H1 (cell line): ENCODE results near the gene ASMT. TPM values are rescaled to one million over a fixed set of nuclear protein-coding genes. Genes with fewer than 3 reads are reported as not detected.

Source experiments
- ASH2L ChIP-seq: fragments of 200-600, 300-600 bp; sonication (generic); IDR thresholded peaks from one replicate; pipeline ENCODE4 v1.7.1; 2017; ENCODE audit warnings: low read length
- CBX8 ChIP-seq: fragments of 300-800, 300-1000 bp; sonication (generic); IDR thresholded peaks from 2 replicates; pipeline ENCODE4 v1.7.1; 2016; ENCODE audit warnings: low read depth, low read length, borderline replicate concordance
- CHD7 ChIP-seq: fragments of 300-600 bp; sonication (generic); IDR thresholded peaks from 2 replicates; pipeline ENCODE4 v1.7.1; 2012; ENCODE audit warnings: low read length, moderate library complexity, mild to moderate bottlenecking, inconsistent platforms; ENCODE audit not compliant: insufficient replicate concordance
- GTF2F1 ChIP-seq: IDR thresholded peaks from 2 replicates; pipeline ENCODE4 v1.6.1; 2012; ENCODE audit warnings: low read depth, low read length, improper control_type of control experiment, borderline replicate concordance
- KDM4A ChIP-seq: IDR thresholded peaks from one replicate; pipeline ENCODE4 v1.7.1; 2012; ENCODE audit warnings: low read depth, mild to moderate bottlenecking, moderate library complexity, low read length, inconsistent platforms; ENCODE audit not compliant: severe bottlenecking
- NRF1 ChIP-seq: IDR thresholded peaks from 2 replicates; pipeline ENCODE4 v1.6.1; 2011; ENCODE audit warnings: mild to moderate bottlenecking, low read depth, low read length, improper control_type of control experiment
- RAD21 ChIP-seq, 2 experiments: IDR thresholded peaks in 1 of 2; conservative IDR thresholded peaks in 1 of 2; 2 replicates each; pipeline ENCODE4 v1.6.1; 2011; ENCODE audit warnings: low read depth in 2 of 2, low read length in 2 of 2, improper control_type of control experiment in 1 of 2, inconsistent platforms in 1 of 2, mild to moderate bottlenecking in 1 of 2, moderate library complexity in 1 of 2
- RFX5 ChIP-seq: IDR thresholded peaks from 2 replicates; pipeline ENCODE4 v1.6.1; 2011; ENCODE audit warnings: low read depth, low read length, improper control_type of control experiment, borderline replicate concordance
- SUZ12 ChIP-seq: fragments of 200-600 bp; sonication (generic); IDR thresholded peaks from 2 replicates; pipeline ENCODE4 v1.6.1; 2012; ENCODE audit warnings: mild to moderate bottlenecking, inconsistent platforms, low read length, moderate library complexity, mixed read lengths
- TAF7 ChIP-seq: optimal IDR thresholded peaks from 2 replicates; pipeline ENCODE3; 2011; ENCODE audit warnings: low read depth, mild to moderate bottlenecking, inconsistent platforms, low read length, moderate library complexity, borderline replicate concordance
- polyA plus RNA-seq, 7 experiments: library from polyadenylated mRNA; depleted of rRNA in 3 of 7; stranded (reverse) in 5 of 7; unstranded in 2 of 7; fragments of >200 nt in 5 of 7; fragments of 200-250 nt in 2 of 7; gene quantifications; 1 replicate in 5 of 7; 2 replicates in 1 of 7; 4 replicates in 1 of 7; pipeline versions ENCODE4 v1.2.1 to v1.2.3, GENCODE V29; 2011 to 2013; ENCODE audit warnings: missing spikeins in 2 of 7, mixed read lengths in 2 of 7
- total RNA-seq: library from RNA; stranded (reverse); fragmentation: NEBNext Ultra II Directional; extraction: Animal tissue kit (Norgen Biotek cat#: 25700); gene quantifications from 2 replicates; pipeline ENCODE4 v1.2.1, GENCODE V29; 2021

The ASMT gene
- total and polyA plus RNA-seq, 2 of the 8 experiments (the other 6 are each of a cell fraction or from before 2014, with no cell fraction given), result 1.5 to 3.1 TPM

GRCh38 chrX:1601051-1601767, 13.7 kb upstream of the ASMT start (continued):
- TF ChIP-seq CHD7, result no peak
- no peak for TF ChIP-seq KDM4A
- TF ChIP-seq ASH2L, result no peak
- no peak for TF ChIP-seq NRF1
- TF ChIP-seq TAF7, result no peak
- no peak for TF ChIP-seq SUZ12
- TF ChIP-seq RAD21 (IDR thresholded peaks at IDR 0.05 in 1 of 2, conservative IDR thresholded peaks at IDR 0.05 in 1 of 2; ENCODE audit: low read depth in 2 of 2, low read length in 2 of 2), result no peak
- TF ChIP-seq RFX5, result no peak
- TF ChIP-seq CBX8, result no peak
- TF ChIP-seq GTF2F1, result no peak
